ENCODE measurements around the gene SLC16A8.

Gene SLC16A8

GRCh38 chr22:38111925-38112355 is 28.0 kb upstream of the SLC16A8 start:
- no peak overlapping the region for H3K4me3 ChIP-seq (ENCODE audit: low read length)
- no peak for TF ChIP-seq CTCF (IDR thresholded peaks at IDR 0.05; ENCODE audit: insufficient read depth, low read depth, low read length, missing control alignments)

GRCh38 chr22:38110863-38111852 is 27.2 kb upstream of the SLC16A8 start:
- DNase-seq (ENCODE audit: low read depth) = peak; percentile 36
- no peak overlapping the region for H3K4me3 ChIP-seq (ENCODE audit: low read length)
- TF ChIP-seq CTCF (IDR thresholded peaks at IDR 0.05; ENCODE audit: insufficient read depth, low read depth, low read length, missing control alignments) = no peak

More at GRCh38 chr22:38111925-38112355, 28.0 kb upstream of the SLC16A8 start:
- DNase-seq (ENCODE audit: low read depth) = no peak

- peak; percentile 45 for DNase-seq (ENCODE audit: low read depth)
- TF ChIP-seq CTCF (IDR thresholded peaks at IDR 0.05; ENCODE audit: insufficient read depth, low read depth, low read length, missing control alignments) = no peak
- no peak within 1 kb of the TSS for H3K4me3 ChIP-seq (ENCODE audit: low read length)
These were observed 26.3 kb upstream of the SLC16A8 start, which contains the start of gene BAIAP2L2 for GRCh38 chr22:38110008-38110862. Gene BAIAP2L2, minus strand, starts transcription at chr22:38110684. Its CDS starts 159 bp downstream, at chr22:38110525.

GRCh38 chr22:38109371-38110001 is 25.5 kb upstream of the SLC16A8 start:
- TF ChIP-seq CTCF (IDR thresholded peaks at IDR 0.05; ENCODE audit: insufficient read depth, low read depth, low read length, missing control alignments) = no peak
- no peak overlapping the region for H3K4me3 ChIP-seq (ENCODE audit: low read length)
- DNase-seq (ENCODE audit: low read depth) = no peak

GRCh38 chr22:38108561-38109319 is 24.8 kb upstream of the SLC16A8 start:
- TF ChIP-seq CTCF (IDR thresholded peaks at IDR 0.05; ENCODE audit: insufficient read depth, low read depth, low read length, missing control alignments) = no peak
- no peak overlapping the region for H3K4me3 ChIP-seq (ENCODE audit: low read length)
- no peak for DNase-seq (ENCODE audit: low read depth)

Measured in epithelial cell of esophagus (primary cell).